ENCODE results near the gene C12orf42. TPM values are rescaled to one million over a fixed set of nuclear protein-coding genes. Genes with fewer than 3 reads are reported as not detected.

Gene C12orf42
- total and polyA plus RNA-seq, 7 donors = 0.93 TPM; not detected in 6

DNA sequence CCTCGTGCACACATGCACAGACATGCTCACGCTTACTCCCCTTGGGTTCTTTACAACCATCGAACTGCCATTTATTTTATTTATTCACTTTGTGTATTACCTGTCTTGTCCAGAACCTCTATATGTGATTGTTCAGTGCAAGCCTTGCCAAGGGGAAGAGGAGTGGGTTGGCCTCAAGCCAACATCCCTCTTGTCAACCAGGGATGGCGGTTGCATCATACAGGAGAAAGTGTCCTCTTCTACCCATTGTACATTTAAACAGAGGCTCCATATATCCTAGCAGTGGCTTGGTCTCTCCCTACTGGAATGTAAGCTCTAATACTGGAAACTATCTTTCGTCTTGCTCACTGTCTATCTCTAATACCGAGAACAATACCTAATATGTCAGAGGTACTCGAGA, 108.4 kb downstream of the C12orf42 start:
- TF ChIP-seq POLR2A (IDR thresholded peaks at IDR 0.05) (no peak), EP300 (IDR thresholded peaks at IDR 0.05) (no peak), POLR2AphosphoS5 (IDR thresholded peaks at IDR 0.05) (no peak), CTCF (IDR thresholded peaks at IDR 0.05) (no peak)
- H3K36me3 ChIP-seq = no peaks in the 10 kb centered on the region
- DNase-seq = no peak
- peaks cover 0 to 2% (median 0%) of the 10 kb centered on the region in 4 donors for H3K9me3 ChIP-seq
- H3K4me1 ChIP-seq = no peaks in the 10 kb centered on the region
- intact Hi-C loops (cut with DNase I) = no loop called here
- H3K27ac ChIP-seq = no peak overlapping the region
- H3K4me3 ChIP-seq = no peak overlapping the region
- 86 to 92% methylated on average over 7 of the region's 7 CpGs for WGBS, 2 donors
- H3K27me3 ChIP-seq = no peaks in the 10 kb centered on the region

GRCh38 chr12:103386451-103386850, 109.3 kb downstream of the C12orf42 start:
- Histone ChIP-seq H3K27ac (no peak overlapping the region), H3K27me3 (no peaks in the 10 kb centered on the region), H3K4me3 (no peak overlapping the region), H3K9me3 (no peaks in the 10 kb centered on the region), H3K36me3 (no peaks in the 10 kb centered on the region), H3K4me1 (no peaks in the 10 kb centered on the region)
- TF ChIP-seq CTCF (IDR thresholded peaks at IDR 0.05) (no peak), EP300 (IDR thresholded peaks at IDR 0.05) (no peak), POLR2A (IDR thresholded peaks at IDR 0.05) (no peak), POLR2AphosphoS5 (IDR thresholded peaks at IDR 0.05) (no peak)
- no peak for DNase-seq
- 79 to 86% methylated on average over 3 of the region's 3 CpGs for WGBS, 2 donors
- intact Hi-C loops (cut with DNase I) = no loop called here

DNA sequence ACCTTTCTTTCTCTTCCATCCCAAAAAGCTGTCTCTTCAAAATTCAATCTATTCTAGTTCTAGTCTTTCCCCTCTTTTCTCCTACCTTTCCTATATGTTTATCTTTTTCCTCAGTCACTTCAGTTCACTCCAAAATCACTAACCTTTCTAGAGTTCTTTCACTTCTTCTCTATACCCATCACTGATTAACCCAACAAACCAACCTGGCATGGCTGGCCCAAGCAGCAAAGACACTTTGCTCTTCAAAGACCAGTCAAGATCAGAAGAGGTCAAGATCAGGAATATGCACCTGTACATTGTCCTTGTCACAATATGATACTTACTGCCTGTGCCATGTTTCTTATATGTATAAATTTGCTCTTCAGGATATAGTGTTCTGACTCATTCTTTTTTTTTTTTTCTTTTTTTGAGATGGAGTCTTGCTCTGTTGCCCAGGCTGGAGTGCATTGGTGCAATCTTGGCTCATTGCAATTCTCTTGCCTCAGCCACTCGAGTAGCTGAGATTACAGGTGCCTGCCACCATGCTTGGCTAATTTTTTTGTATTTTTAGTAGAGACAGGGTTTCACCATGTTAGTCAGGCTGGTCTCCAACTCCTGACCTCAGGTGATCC, 112.9 kb downstream of the C12orf42 start:
- Histone ChIP-seq H3K9me3 (no peaks in the 10 kb centered on the region), H3K4me3 (no peak overlapping the region), H3K36me3 (no peaks in the 10 kb centered on the region), H3K27me3 (no peaks in the 10 kb centered on the region), H3K4me1 (no peaks in the 10 kb centered on the region), H3K27ac (no peak overlapping the region)
- no peak for DNase-seq
- TF ChIP-seq EP300 (IDR thresholded peaks at IDR 0.05) (no peak), POLR2AphosphoS5 (IDR thresholded peaks at IDR 0.05) (no peak), CTCF (IDR thresholded peaks at IDR 0.05) (no peak), POLR2A (IDR thresholded peaks at IDR 0.05) (no peak)
- WGBS, 2 donors = 42 to 70% methylated on average over 1 of the region's 1 CpG
- intact Hi-C loops (cut with DNase I) = no loop called here

DNA sequence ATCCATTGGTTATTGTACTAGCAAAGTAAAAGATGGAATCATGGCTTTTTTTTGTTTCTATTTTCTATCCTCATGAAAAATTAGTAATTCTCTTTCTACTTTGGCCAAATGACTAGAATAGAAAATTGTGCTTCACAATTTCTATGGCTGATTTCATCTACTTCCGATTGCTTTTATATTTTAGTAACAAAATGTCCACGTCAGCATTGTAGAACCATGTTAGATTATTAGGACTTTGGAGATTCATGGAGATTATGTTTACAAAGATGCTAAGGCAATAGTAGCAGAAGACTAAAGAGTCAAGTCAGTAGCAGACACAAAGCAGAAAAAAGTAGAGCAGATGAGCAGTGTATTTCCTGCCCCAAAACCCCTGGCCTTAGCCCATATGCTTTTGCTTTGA, 113.6 kb downstream of the C12orf42 start:
- Histone ChIP-seq H3K27ac (no peak overlapping the region), H3K4me3 (no peak overlapping the region), H3K27me3 (no peaks in the 10 kb centered on the region), H3K36me3 (no peaks in the 10 kb centered on the region), H3K4me1 (no peaks in the 10 kb centered on the region), H3K9me3 (no peaks in the 10 kb centered on the region)
- 92 to 97% methylated on average over 2 of the region's 2 CpGs for WGBS, 2 donors
- DNase-seq = no peak
- TF ChIP-seq CTCF (IDR thresholded peaks at IDR 0.05) (no peak), POLR2A (IDR thresholded peaks at IDR 0.05) (no peak), EP300 (IDR thresholded peaks at IDR 0.05) (no peak), POLR2AphosphoS5 (IDR thresholded peaks at IDR 0.05) (no peak)
- intact Hi-C loops (cut with DNase I) = no loop called here

GRCh38 chr12:103379670-103380069, 116.1 kb downstream of the C12orf42 start:
- H3K4me1 ChIP-seq = no peaks in the 10 kb centered on the region
- WGBS, 2 donors = 82 to 83% methylated on average over 6 of the region's 6 CpGs
- no peaks in the 10 kb centered on the region for H3K27me3 ChIP-seq
- H3K9me3 ChIP-seq = no peaks in the 10 kb centered on the region
- no peak overlapping the region for H3K27ac ChIP-seq
- TF ChIP-seq POLR2AphosphoS5 (IDR thresholded peaks at IDR 0.05) = no peak
- TF ChIP-seq POLR2A (IDR thresholded peaks at IDR 0.05) = no peak
- no peak for TF ChIP-seq CTCF (IDR thresholded peaks at IDR 0.05)
- TF ChIP-seq EP300 (IDR thresholded peaks at IDR 0.05) = no peak
- H3K4me3 ChIP-seq = no peak overlapping the region
- no peaks in the 10 kb centered on the region for H3K36me3 ChIP-seq
- no peak for DNase-seq
- intact Hi-C loops (cut with DNase I) = no loop called here

Measured in sigmoid colon (tissue), 7 donors.